ENCODE data around the gene SYMPK. TPM values are rescaled to one million over a fixed set of nuclear protein-coding genes. Genes with fewer than 3 reads are reported as not detected.

Gene SYMPK
- total RNA-seq, 4 donors from 2014 or later = 25.5 to 35.6 (median 30.8) TPM

DNA sequence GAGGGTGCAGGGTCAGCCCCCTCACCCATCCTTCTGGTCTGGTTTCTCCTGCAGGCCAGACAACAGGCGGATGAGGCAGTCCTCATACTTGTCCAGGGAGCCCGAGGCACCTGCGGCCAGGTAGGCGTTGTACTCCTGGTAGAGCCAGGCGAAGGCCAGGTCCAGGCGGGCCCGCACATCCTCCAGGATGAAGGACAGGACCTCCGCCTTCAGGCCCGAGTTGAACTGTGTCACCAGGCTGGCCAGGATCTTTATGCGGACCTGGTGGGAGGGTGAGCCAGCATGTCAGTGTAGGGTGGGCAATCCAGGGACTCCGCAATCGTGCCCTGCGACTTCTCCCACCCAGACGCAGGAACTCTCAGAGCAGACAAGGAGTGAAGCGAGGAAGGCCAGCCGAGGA lies 34.0 kb downstream of the SYMPK start:
- WGBS, 2 donors (ENCODE audit: low coverage in 1 of 2) = 91 to 100% methylated on average over 1 to 12 of the region's 16 CpGs
- Histone ChIP-seq H3K36me3 (peaks cover 0 to 100% of the 10 kb centered on the region in 2 donors), H3K4me1 (peaks cover 0 to 11% (median 4%) of the 10 kb centered on the region in 3 donors), H3K9me3 (no peaks in the 10 kb centered on the region), H3K27me3 (no peaks in the 10 kb centered on the region), H3K4me3 (no peak overlapping the region), H3K27ac (no peak overlapping the region)
- ATAC-seq = no peak
- TF ChIP-seq POLR2AphosphoS5 (IDR thresholded peaks at IDR 0.05) = no peak
- TF ChIP-seq EP300 (IDR thresholded peaks at IDR 0.05) = no peak

DNA sequence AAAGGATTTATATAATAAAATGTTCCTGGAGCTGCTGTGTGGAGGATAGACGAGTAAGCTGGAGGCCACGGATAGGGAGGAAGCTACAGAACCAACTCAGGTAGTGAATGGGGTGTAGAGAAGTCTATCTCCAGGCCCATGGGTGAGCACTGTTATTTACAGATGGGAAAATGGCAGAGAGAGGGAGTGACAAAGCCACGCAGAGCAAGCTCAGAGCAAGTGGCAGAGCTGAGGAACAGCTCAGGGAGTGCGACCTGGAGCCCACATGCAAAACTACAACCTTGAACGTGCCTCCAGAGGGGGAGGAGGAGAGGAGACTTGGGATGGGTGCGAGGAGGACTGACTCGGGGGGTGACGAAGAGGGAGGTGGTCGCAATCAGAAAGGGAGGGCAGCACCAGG lies 34.4 kb downstream of the SYMPK start:
- 80 to 83% methylated on average over 5 to 9 of the region's 9 CpGs for WGBS, 2 donors (ENCODE audit: low coverage in 1 of 2)
- TF ChIP-seq, protein P1, sequence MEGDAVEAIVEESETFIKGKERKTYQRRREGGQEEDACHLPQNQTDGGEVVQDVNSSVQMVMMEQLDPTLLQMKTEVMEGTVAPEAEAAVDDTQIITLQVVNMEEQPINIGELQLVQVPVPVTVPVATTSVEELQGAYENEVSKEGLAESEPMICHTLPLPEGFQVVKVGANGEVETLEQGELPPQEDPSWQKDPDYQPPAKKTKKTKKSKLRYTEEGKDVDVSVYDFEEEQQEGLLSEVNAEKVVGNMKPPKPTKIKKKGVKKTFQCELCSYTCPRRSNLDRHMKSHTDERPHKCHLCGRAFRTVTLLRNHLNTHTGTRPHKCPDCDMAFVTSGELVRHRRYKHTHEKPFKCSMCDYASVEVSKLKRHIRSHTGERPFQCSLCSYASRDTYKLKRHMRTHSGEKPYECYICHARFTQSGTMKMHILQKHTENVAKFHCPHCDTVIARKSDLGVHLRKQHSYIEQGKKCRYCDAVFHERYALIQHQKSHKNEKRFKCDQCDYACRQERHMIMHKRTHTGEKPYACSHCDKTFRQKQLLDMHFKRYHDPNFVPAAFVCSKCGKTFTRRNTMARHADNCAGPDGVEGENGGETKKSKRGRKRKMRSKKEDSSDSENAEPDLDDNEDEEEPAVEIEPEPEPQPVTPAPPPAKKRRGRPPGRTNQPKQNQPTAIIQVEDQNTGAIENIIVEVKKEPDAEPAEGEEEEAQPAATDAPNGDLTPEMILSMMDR (IDR thresholded peaks at IDR 0.05) = no peak
- TF ChIP-seq EP300 (IDR thresholded peaks at IDR 0.05) (no peak), POLR2AphosphoS5 (IDR thresholded peaks at IDR 0.05) (no peak), POLR2A (IDR thresholded peaks at IDR 0.05) (no peak)
- no peak overlapping the region for H3K27ac ChIP-seq
- no peak overlapping the region for H3K4me3 ChIP-seq
- no peaks in the 10 kb centered on the region for H3K27me3 ChIP-seq
- peaks cover 0 to 13% (median 4%) of the 10 kb centered on the region in 3 donors for H3K4me1 ChIP-seq
- H3K9me3 ChIP-seq = no peaks in the 10 kb centered on the region
- no peak for ATAC-seq
- peaks cover 0 to 100% of the 10 kb centered on the region in 2 donors for H3K36me3 ChIP-seq

DNA sequence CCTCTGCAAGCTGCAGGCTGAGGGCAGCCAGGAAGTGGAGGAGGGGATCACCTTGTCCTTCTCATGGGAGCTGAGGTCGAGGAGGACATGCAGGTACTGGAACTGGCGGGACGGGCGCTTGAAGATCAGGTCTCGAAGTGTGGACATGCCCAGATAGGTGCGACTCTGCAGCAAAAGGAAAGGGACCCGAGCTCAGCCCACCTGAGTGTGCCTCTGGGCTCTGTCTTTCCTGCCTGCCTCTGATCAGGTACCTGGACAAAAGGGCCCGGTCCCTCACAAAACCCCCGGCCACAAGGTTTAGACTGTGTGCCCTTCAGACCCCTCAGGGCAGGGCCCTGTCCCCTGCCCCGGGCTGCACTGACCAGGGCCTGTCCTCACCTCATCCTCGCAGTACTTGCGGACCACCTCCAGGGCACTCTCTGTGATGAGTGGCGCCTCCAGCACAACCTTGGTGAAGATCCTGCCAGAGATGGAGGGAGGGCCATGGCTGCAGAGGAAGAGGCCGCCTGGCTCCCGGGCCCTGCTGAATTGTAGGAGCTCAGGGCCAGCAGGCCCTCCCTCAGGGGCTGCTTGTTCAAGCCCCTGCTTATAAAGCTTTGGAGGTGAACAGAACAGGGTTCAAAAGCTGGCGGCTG lies 35.4 kb downstream of the SYMPK start:
- Histone ChIP-seq H3K27ac (no peak overlapping the region), H3K9me3 (no peaks in the 10 kb centered on the region), H3K36me3 (peaks cover 0 to 100% of the 10 kb centered on the region in 2 donors), H3K4me1 (peaks cover 0 to 13% (median 4%) of the 10 kb centered on the region in 3 donors), H3K4me3 (no peak overlapping the region), H3K27me3 (no peaks in the 10 kb centered on the region)
- TF ChIP-seq, protein P1 (IDR thresholded peaks at IDR 0.05) = no peak
- no peak for TF ChIP-seq POLR2AphosphoS5 (IDR thresholded peaks at IDR 0.05)
- TF ChIP-seq EP300 (IDR thresholded peaks at IDR 0.05) = no peak
- TF ChIP-seq POLR2A (IDR thresholded peaks at IDR 0.05) = no peak
- WGBS, 2 donors (ENCODE audit: low coverage in 1 of 2) = 100% methylated on average over 2 to 4 of the region's 16 CpGs
- no peak for ATAC-seq

DNA sequence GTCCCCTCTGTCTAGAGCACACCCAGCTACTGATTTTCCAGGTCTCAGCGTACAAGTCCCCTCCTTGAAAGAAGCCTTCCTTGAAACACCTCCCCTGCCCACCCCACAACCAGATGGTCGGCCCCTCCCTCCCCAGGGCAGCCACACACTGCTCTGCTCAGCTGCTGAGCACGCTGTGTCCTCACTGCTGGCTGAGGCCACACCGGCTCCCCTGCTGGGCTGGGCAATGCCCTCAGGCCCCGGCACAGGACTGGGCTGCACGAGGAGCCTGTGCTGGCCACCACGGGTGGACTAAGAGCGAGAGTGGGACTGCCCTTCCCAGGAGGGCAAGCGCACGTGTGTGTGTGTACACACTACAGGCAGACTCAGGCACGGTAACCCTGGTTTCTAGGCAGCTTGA lies 36.0 kb downstream of the SYMPK start:
- Histone ChIP-seq H3K27ac (no peak overlapping the region), H3K27me3 (no peaks in the 10 kb centered on the region), H3K9me3 (no peaks in the 10 kb centered on the region), H3K4me1 (peaks cover 0 to 13% (median 4%) of the 10 kb centered on the region in 3 donors), H3K4me3 (no peak overlapping the region), H3K36me3 (peaks cover 0 to 98% of the 10 kb centered on the region in 2 donors)
- WGBS, 2 donors (ENCODE audit: low coverage in 1 of 2) = 55% methylated on average over 2 of the region's 11 CpGs; no CpG with 5 or more reads in 1 of the 2 donors
- TF ChIP-seq, protein P1 (IDR thresholded peaks at IDR 0.05) = no peak
- TF ChIP-seq POLR2A (IDR thresholded peaks at IDR 0.05) (no peak), EP300 (IDR thresholded peaks at IDR 0.05) (no peak), POLR2AphosphoS5 (IDR thresholded peaks at IDR 0.05) (no peak)
- ATAC-seq = no peak

DNA sequence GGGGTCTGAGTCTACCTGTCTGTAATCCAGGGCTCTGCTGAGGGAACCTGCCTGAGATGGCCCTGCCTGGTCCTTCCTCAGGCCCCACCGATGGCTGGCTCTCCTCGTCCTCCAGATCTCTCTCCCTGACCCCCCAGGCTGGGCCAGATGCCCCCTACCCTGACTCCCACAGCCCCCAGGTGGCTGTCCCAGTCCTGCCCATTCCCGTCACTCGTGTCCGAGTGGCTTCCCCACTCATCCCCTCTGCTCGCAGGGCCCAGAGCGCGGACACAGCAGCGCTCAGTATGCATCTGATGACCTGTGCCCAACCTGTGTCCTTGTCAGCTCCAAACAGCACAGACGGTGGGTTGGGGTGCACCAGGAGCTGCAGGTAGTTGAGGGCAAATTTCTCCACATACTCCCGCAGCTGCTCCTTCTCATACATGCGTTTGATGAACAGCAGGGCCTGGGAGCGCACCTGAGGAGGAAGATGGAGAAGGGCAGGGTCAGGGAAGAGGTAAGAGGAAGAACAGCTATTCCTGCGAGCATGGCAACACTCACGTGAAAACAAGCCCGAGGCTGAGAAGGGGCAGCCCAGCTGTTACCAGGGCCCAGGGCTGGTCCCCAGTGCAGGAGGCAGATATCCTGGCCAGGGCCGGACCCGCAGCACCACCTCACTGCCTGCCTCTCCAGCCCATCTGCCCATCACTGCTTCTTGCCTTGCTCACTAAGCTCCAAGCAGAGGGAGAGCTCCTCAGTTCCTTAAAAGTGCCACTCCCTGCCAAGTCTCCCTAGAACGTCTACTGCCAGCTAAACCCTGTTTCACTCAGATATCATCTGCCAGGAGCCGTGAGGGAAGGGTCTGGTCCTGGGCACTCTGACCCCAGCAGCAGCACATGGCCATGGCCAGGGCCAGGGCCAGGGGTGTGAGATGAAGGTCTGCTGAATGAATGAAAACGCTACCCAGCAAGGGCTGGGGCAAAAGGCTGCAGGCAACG lies 36.7 kb downstream of the SYMPK start:
- Histone ChIP-seq H3K27me3 (no peaks in the 10 kb centered on the region), H3K36me3 (peaks cover 0 to 97% of the 10 kb centered on the region in 2 donors), H3K27ac (no peak overlapping the region), H3K4me1 (peaks cover 0 to 13% (median 4%) of the 10 kb centered on the region in 3 donors), H3K4me3 (no peak overlapping the region), H3K9me3 (no peaks in the 10 kb centered on the region)
- TF ChIP-seq, protein P1 (IDR thresholded peaks at IDR 0.05) = no peak
- TF ChIP-seq EP300 (IDR thresholded peaks at IDR 0.05) (no peak), POLR2AphosphoS5 (IDR thresholded peaks at IDR 0.05) (no peak), POLR2A (IDR thresholded peaks at IDR 0.05) (no peak)
- 0 to 89% methylated on average over 1 to 11 of the region's 22 CpGs for WGBS, 2 donors (ENCODE audit: low coverage in 1 of 2)
- no peak for ATAC-seq

Measured in gastroesophageal sphincter (tissue), 4 donors.